Measurements from ENCODE around the gene SLC25A31.
A peak's percentile ranks its signal among the peaks of the same experiment; 100 is the strongest.

SLC25A31 gene

DNA sequence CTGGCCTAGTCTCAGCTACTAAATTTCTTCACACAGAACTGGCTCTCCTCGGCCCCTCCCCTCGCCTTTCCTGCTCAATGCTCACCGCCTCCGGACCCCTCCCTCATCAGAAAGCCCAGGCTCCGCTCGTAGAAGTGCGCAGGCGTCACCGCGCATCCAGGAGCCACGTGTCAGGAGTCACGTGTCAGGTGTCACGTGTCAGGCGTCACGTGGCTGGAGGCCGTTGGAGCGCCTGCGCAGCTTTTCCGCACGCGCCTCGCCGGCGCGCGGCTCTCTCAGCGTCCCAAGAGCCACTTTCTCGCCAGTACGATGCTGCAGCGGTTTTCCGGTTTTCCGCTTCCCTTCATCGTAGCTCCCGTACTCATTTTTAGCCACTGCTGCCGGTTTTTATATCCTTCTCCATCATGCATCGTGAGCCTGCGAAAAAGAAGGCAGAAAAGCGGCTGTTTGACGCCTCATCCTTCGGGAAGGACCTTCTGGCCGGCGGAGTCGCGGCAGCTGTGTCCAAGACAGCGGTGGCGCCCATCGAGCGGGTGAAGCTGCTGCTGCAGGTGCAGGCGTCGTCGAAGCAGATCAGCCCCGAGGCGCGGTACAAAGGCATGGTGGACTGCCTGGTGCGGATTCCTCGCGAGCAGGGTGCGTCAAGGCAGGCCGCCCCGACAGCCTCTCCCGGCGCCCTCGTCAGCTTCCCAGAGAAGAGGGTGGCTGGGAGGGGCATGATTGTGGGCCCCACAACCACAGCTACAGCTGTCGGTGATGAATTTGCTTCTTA is at the start of gene SLC25A31:
Gene SLC25A31, plus strand, starts transcription at position 259 of the 772 bp plus-strand sequence. Its CDS starts 146 bp downstream, at position 405.
- DNase-seq, result no peak

DNA sequence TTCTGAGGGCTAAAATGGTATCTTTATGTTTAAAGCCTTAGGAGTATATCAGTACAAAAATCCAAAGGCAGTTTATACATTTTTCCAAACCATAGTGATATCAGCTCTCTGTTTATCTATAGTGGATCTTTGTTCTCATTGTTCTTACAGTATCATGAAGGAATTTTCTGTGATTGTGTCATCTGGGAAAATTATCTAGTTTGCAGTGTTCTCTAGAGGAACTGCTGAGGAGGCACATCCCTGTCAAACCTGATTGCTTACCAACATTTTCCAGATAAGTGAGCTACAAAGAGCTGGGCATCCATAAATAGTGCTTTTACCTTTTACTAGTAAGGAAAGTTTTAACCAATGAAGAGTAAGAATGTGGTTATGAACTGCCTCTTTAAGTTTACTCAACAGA is 44.9 kb upstream of the SLC25A31 start:
- no peak for DNase-seq

DNA sequence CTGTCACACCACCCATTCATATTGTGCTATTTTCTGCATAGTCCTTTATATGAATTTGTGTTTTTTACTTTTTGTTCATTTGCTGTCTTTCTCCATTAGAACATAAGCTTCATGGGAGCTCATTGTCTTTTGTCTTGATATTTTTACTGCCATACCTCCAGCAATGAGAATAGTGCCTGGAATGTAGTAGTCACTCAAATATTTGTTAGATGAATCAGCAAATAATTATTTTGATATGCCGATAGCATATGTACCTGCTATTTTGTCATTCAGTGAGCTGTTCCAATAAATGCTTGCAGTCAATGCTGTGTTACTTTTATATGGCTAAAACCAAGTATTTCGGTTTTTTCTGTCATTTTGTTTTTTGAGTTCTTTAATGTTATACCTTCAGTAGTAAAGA is 43.5 kb upstream of the SLC25A31 start:
- no peak for DNase-seq

DNA sequence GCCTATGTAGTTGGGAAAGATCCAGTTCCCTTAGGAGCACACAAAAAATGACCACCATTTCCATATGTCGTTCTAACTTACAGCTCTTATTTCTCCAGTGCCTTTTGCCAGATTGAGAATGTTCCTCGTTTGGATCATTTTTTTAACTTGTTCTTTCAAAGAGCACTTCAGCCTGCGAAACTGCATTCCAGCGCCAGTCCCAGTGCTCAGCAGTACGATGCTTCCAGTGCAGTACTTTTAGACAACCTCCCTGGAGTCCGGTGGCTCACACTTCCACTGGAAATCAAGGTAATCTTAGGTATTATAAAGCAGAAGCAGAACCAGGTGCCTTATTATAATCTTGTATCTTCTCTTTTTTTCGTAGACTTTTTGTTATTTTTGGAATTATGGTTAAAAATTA is 42.6 kb upstream of the SLC25A31 start:
- no peak for DNase-seq

DNA sequence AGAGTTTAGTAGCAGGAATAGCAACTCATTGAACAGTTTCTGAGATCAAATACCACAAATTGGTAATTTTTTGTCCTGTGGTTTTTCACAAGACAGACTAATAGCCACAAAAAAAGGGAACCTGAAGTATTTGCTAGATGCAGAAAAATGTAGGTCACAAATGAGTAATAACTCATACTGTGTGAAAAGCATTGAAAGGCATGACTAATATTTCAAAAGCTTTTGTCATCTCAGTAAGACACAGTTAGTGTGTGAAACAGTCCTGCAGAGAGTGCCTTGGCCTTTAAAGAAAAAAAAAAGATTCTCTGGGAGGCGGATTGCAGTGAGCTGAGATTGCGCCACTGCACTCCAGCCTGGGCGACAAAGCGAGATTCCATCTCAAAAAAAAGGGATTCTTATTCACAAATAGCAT is 31.4 kb upstream of the SLC25A31 start:
- no peak for DNase-seq

DNA sequence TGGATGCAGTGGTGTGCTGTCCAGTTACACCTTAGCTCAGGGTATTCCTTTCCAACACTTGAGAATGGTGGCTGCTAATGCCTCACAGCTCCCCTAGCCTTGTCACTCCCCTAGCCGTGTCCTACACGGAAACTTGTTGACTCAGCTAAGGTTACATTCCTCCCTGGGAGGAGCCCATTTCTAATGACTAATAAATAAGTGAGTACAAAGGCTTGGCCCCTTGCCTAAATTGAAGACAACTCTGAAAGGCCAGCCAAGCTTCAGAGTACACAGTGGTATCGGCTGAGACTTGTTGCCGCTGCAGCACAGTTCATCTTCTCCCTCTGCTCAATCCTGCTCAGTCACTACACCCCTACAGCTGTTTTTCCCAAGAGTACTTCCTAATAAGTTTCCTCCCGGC is 21.2 kb upstream of the SLC25A31 start:
- DNase-seq, result no peak

DNA sequence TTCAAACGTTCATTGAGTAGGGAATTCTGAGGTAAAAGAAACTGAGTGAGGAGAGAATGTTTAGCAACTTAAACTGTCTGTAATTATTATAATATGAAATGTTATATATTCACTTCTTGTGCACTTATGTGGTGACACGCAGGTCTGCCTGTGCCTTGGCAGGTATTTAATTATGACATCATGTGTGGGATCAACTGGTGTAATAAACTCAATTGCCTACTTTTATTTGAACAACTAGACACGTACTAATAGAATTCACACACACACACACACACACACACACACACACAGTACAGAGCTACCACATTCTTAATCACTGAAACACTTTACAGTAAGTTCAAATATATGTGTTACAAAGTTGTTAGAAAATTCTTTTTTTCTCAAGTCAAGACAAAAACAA is 20.7 kb upstream of the SLC25A31 start:
- no peak for DNase-seq

DNA sequence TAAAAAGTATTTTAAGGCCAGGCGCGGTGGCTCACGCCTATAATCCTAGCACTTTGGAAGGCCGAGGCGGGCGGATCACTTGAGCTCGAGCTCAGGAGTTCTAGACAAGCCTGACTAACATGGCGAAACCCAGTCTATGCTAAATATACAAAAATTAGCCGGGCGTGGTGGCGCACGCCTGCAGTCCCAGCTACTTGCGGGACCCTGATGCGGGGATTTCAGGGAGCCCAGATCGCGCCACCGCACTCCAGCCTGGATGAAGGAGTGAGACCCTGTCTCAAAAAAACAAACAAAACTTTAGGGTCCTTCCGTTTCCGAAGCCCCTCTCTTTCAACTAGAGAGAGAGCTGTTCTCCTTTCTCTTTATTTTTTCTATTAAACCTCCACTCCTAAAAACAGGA is 1.2 kb downstream of the SLC25A31 start:
- DNase-seq, result no peak

DNA sequence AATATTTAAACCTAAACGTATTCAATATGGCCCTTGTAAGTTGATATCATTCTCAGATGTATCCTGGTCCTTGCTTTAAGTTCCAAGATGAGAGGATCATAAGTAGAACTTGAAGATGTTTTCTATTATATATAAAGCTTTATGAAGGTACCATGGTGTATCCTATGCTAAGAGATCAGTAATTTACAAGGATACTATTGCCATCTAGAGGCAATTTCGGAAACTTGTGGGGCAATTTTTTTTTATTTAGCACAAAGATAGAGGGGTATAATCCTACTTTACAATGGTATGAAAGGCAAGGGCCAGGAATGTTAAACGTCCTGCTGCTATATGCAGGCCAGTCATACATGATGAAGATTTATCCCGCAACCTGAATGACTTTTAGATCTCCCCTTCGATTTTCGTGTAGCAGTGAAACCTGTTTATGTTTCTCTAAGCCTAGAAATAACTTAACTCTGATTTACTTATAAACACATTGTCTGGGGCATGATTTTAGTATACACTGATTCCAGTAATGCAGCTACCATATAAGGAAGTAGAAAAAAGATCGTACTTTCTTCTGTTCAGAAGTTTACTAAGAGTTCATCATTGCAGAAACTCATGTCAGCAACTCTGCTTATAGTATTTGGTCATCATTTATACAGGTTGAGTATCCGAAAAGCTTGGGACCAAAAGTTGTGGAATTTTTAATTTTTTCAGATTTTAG is 2.6 kb downstream of the SLC25A31 start:
- DNase-seq, result peak; percentile 5

DNA sequence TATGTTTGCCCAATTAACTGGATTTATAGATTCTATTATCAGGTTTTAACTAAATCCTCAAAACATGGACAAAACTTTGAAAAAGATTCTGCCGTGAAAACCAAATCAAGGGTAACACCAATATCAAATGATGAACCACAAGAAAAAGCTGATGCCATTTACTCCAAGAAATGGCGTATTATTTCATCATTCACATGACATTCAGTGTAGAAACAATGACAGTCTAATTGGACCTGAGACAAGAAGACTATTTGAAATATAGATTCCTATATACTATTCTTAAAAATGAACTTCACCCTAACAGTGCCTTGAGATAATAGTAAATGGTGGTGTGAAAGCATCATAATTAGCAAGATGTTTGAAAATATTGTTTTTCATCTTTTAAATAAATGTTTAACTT is 4.8 kb downstream of the SLC25A31 start:
- no peak for DNase-seq

DNA sequence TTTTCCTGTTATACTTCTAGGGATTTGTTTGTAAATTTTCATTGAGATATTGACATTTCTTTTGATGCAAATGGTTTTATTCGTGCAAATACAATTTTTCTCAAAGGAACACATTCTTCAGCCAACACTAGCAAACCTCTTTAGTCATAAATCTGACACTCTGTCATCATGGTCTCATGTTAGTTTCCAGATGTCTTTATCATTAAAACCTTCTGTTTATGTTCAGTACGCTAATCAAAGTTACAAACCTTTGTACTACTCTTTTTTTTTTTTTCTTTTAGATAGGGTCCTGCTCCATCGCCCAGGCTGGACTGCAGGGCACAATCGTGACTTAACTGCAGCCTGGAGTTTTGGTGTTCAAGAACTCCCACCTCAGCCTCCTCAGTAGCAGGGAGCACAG is 7.1 kb downstream of the SLC25A31 start:
- no peak for DNase-seq

DNA sequence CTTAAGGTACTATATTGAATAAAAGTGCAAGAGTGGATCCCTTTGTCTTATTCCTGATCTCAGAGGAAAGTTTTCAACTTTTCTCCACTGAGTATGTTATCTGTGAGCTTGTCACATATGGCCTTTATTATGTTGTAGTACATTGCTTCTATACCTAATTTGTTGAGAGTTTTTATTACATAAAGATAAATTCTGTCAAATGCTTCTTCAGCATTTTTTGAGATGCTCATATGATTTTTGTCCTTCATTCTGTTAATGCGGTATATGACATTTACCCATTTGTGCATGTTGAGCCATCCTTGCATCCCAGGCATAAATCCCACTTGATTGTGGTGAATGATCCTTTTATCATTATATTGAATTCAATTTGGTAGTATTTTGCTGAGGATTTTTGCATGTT is 11.0 kb downstream of the SLC25A31 start:
- DNase-seq, result no peak

DNA sequence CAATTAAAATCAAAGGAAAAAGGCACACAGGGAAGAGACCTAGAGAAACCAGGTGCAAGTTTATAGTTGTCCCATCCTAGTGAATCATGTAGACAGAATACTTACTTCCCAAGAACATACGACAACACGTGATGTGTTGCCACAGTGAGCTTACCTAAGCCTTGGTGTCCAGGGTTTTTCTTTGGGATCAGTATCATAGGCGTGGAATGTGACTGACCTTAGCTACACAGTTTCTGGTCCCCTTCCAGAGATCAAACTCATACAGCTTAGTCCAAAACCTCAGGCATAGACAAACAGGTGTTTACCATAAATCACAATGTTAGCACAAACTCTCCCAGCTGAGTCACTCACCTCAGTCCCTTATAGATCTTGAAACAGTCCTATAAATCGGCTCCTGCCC is 17.7 kb downstream of the SLC25A31 start:
- DNase-seq, result no peak

DNA sequence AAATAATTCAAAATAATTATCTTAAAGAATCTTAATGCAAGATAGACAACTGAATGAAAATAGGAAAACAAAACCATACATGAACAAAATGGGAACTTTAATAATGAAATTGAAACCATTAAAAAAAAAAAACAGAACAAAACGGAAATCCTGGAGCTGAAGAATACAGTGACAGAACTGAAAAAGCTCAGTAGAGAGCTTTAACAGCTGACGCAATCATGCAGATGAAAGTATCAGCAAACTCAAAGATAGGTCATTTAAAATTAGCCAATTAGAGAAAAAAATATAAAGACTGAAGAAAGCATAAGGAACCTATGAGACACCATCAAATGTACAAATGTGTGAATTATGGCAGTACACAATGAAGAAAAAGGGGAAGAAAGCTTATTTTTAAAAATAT is 18.8 kb downstream of the SLC25A31 start:
- DNase-seq, result no peak

DNA sequence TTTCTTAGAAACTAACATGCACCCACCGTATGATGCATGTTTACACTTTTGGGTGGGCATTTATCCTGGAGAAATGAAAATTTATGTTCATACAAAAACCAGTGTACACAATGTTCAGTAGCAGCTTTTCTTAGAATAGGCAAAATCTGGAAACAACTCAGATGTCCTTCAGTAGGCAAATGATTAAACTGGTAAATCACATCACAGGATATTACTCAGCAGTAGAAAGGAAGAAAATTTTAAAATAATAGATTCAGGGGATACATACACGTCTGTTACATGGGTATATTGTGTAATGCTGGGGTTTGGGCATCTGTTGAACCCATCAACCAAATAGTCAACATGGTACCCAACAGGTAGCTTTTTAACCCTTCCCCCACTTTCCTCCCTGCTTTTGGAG is 26.7 kb downstream of the SLC25A31 start:
- DNase-seq, result no peak

DNA sequence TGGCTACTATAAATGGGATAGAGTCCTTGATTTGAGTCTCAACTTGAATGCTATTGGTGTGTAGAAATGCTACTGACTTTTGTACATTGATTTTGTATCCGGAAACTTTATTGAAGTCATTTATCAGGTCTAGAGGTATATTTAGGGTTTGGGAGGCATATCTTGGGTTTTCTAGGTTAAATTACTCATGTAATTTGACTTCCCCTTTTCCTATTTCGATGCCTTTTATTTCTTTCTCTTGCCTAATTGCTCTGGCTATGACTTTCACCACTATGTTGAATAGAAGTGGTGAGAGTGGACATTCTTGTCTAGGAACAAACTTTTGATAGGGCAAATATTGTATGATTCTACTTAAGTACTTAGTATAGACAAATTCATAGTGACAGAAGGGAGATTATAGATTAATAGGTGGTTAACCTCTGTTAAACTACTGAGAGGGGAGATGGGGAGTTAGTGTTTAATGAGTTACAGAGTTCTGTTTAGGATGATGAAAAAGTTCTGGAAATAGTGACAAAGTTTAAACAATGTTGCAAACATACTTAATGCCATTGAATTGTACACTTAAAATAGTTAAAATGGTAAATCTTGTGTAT is 29.1 kb downstream of the SLC25A31 start:
- no peak for DNase-seq

DNA sequence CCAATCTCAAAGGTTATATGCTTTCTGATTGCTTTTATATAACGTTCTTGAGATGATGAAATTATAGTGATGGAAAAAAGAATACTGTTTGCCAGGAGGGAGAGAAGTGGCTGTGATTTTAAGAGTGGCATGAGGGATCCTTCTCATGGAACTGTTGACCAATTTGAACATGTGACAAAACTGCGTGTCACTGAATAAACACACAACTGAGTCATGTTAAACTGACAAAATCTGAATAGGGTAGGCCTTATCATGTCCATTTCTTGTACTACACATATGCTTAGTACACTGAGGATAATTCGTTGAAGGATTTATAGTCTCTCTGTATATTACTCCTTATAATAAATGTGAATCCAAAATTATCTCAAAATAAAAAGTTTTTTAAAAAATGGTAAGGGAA is 29.7 kb downstream of the SLC25A31 start:
- no peak for DNase-seq

DNA sequence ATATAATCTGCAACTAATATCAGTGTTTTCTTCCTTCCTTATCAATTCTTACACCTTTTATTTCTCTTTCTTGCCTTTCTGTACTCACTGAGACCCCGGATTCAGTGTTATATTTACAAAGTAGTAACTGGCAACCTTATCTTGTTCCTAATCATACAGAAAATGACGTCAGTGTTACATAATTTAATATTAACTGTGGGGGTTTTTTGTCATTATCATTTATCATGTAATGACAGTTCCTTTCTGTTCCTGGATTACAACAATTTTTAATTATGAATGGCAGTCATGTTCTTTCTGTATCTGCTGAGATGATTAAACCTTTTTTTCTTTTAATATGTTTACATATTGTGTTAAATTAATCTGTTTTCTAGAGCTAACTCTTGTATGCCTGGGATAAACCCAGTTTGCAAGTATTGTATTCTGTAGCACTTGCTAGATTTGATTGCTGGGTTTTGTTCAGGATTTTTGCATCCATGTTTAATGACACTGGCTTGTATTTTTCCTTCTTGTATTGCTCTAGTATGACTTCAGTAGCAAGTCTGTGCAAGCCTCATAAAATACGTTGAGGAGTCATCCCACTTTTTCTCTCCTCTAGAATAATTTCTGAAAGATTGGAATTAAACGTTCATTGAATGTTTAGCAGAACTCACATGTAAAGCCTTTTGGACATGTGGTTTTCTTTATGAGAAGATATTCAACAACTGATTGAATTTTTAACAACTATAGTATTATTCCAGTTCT is 41.5 kb downstream of the SLC25A31 start:
- no peak for DNase-seq

DNA sequence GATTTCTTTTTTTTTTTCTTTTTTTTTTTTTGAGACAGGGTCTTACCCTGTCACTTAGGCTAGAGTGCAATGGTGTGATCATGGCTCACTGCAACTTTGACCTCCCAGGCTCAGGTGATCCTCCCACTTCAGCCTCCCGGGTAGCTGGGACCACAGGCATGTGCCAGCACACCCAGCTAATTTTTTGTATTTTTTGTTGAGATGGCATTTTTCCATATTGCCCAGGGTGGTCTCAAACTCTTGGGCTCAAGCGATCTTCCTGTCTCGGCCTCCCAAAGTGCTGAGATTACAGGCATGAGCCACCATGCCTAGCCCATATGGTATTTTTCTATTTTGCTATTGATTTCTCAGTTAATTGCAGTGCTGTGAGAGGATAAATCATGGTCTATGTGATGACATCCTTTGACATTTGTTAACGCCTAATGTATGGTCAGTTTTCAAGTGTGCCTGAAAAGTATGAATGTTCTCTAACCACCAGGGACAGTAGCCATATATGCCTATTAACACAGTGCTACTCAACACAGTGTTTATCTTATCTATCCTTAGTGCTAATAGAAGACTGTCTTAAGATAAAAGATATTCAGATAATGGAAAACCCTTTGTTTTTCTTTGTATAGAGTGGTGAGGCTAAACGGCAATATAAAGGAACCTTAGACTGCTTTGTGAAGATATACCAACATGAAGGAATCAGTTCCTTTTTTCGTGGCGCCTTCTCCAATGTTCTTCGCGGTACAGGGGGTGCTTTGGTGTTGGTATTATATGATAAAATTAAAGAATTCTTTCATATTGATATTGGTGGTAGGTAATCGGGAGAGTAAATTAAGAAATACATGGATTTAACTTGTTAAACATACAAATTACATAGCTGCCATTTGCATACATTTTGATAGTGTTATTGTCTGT is 42.8 kb downstream of the SLC25A31 start:
- no peak for DNase-seq

DNA sequence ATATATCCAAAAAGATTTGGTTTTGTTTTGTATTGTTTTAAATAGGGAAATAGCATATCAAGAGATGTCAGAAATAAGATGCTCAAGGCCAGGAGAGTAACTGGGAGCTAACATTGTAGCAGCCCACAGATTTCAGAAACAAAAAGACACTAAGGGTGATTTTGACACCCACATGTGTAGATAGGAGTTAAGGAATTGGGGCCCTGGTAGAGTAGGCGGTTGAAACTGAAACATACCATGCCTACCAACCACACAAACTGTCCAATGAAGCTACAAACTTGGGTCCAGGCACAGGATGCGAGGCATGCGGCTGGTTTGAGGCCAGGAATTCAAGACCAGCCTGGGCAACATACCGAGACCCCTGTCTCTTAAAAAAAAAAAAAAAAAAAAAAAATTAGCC is 45.6 kb downstream of the SLC25A31 start:
- no peak for DNase-seq

DNA sequence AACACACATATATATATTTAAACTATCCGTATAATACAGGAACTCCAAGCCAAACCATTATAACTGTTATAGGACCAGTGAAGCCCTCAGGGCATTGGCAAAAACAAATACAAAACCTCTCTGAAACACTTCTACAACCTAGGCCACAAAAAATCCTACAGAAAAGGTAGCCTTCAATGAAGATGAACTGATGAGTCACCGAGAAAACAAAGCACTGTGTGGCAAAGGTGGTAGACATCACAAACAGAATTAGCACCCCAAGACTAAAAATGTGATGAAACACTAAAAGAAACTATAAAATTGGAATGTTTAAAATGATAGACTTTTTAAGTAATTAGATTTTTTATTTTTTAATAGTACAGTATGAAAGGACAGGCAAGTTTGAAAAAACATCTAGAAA is 46.4 kb downstream of the SLC25A31 start:
- no peak for DNase-seq

DNA sequence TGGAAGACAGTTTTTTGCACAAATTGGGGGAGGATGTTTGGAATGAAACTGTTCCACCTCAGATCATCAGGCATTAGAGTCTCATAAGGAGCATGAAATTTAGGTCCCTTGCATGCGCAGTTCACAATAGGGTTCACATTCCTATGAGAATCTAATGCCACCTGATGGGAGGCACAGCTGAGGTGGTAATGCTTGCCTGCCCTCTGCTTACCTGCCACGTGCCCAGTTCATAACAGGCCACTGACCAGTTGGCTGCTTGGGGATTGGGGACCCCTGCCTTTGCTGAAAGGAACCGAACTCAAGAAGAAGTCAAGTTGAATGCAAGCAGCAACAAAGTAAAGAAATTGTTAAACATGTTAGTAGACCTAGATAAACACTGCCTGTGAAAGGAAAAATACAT is 47.3 kb downstream of the SLC25A31 start:
- DNase-seq, result no peak

All from NCI-H1092 (cell line).